ENCODE results near the gene CMKLR1. TPM values are rescaled to one million over a fixed set of nuclear protein-coding genes. Genes with fewer than 3 reads are reported as not detected.

Gene CMKLR1
- total RNA-seq, 1 experiment from 2014 or later = 0.66 TPM

DNA sequence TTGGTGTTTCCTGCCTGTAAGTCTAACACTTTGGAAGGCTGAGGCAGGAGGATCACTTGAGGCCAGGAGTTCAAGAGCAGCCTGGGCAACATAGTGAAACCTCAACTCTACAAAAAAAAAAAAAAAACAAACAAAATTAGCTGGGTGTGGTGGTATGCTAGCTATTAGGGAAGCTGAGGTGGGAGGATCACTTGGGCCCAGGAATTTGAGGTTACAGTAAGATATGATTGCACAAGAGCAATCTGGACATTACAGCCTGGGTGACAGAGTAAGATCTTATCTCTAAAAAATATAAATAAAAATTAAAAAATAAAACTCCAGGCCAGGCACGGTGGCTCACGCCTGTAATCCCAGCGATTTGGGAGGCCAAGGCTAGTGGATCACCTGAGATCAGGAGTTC is 39.8 kb upstream of the CMKLR1 start:
- Histone ChIP-seq H2BK20ac (ENCODE audit: low read depth, low read length, poor library complexity, severe bottlenecking) (no peak overlapping the region), H3K4me1 (ENCODE audit: insufficient read depth, low read length) (no peaks in the 10 kb centered on the region), H3K9me3 (ENCODE audit: control insufficient read depth, low read depth, low read length) (peaks cover 6% of the 10 kb centered on the region), H2BK120ac (ENCODE audit: low read depth, low read length, poor library complexity, severe bottlenecking) (no peak overlapping the region), H2BK15ac (ENCODE audit: low read depth, low read length) (no peak overlapping the region), H3K79me1 (ENCODE audit: insufficient read depth, low read depth, low read length, poor library complexity, severe bottlenecking) (no peaks in the 10 kb centered on the region), H2AK5ac (ENCODE audit: insufficient read length, low read length) (no peak overlapping the region), H3K27me3 (ENCODE audit: insufficient read depth, low read length) (no peaks in the 10 kb centered on the region), H3K14ac (ENCODE audit: insufficient read depth, low read length) (no peak overlapping the region), H3K56ac (ENCODE audit: insufficient read length, low read depth, low read length) (no peak overlapping the region), H3K27ac (ENCODE audit: insufficient read length, low read depth, low read length) (no peak overlapping the region), H2BK5ac (ENCODE audit: insufficient read length, low read length) (no peak overlapping the region), H3K79me2 (ENCODE audit: insufficient read depth, low read length) (no peaks in the 10 kb centered on the region), H3K18ac (ENCODE audit: insufficient read length, low read depth, low read length) (no peak overlapping the region), H4K91ac (ENCODE audit: insufficient read length, low read depth, low read length) (no peak overlapping the region), H4K8ac (replicated peaks; ENCODE audit: insufficient read length, low read depth, low read length) (no peak overlapping the region), H3K9ac (ENCODE audit: extremely low read depth, insufficient read length, low read length) (no peak overlapping the region), H3K4ac (ENCODE audit: low read depth, low read length) (no peak overlapping the region), H4K20me1 (ENCODE audit: control insufficient read depth, insufficient read depth, insufficient read length) (no peaks in the 10 kb centered on the region), H3T11ph (ENCODE audit: low read length) (no peak overlapping the region), H4K5ac (ENCODE audit: insufficient read length, low read depth, low read length) (no peak overlapping the region), H3K4me2 (ENCODE audit: insufficient read depth, insufficient read length, low read length) (no peak overlapping the region), H2AFZ (ENCODE audit: low read length) (no peak overlapping the region), H3K23ac (ENCODE audit: insufficient read length, low read depth, low read length) (no peak overlapping the region), H2BK12ac (ENCODE audit: insufficient read length, low read depth, low read length) (no peak overlapping the region), H3K23me2 (ENCODE audit: insufficient read length, low read depth, low read length, poor library complexity, severe bottlenecking) (no peaks in the 10 kb centered on the region)
- peaks cover 17 to 31% (median 18%) of the 10 kb centered on the region in 3 experiments; a peak in 6 of 7 replicates for H3K36me3 Mint-ChIP-seq (ENCODE audit: insufficient read depth in 1 of 3, low read depth in 3 of 3)
- no peak overlapping the region for H3K4me3 Mint-ChIP-seq
- WGBS (ENCODE audit: extremely low coverage, insufficient read length, low lambda C conversion rate) = no CpG with 5 or more reads among the region's 3 CpGs
- peaks cover 17 to 37% of the 10 kb centered on the region in 2 experiments for H3K9me3 Mint-ChIP-seq
- H3K27ac Mint-ChIP-seq = no peak overlapping the region
- H3K27me3 Mint-ChIP-seq (ENCODE audit: low read depth) = no peaks in the 10 kb centered on the region; the same call in 1 of the 2 replicates
- H3K4me1 Mint-ChIP-seq = peaks cover 2 to 4% of the 10 kb centered on the region in 2 experiments; a peak in 3 of 4 replicates
- no peak for DNase-seq
- TF ChIP-seq, protein P1, sequence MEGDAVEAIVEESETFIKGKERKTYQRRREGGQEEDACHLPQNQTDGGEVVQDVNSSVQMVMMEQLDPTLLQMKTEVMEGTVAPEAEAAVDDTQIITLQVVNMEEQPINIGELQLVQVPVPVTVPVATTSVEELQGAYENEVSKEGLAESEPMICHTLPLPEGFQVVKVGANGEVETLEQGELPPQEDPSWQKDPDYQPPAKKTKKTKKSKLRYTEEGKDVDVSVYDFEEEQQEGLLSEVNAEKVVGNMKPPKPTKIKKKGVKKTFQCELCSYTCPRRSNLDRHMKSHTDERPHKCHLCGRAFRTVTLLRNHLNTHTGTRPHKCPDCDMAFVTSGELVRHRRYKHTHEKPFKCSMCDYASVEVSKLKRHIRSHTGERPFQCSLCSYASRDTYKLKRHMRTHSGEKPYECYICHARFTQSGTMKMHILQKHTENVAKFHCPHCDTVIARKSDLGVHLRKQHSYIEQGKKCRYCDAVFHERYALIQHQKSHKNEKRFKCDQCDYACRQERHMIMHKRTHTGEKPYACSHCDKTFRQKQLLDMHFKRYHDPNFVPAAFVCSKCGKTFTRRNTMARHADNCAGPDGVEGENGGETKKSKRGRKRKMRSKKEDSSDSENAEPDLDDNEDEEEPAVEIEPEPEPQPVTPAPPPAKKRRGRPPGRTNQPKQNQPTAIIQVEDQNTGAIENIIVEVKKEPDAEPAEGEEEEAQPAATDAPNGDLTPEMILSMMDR (conservative IDR thresholded peaks at IDR 0.05) = no peak

Data from H9 (cell line).